ENCODE measurements around the gene RSRC2. TPM values are rescaled to one million over a fixed set of nuclear protein-coding genes. Genes with fewer than 3 reads are reported as not detected.
A peak's percentile ranks its signal among the peaks of the same experiment; 100 is the strongest.

Gene RSRC2
- total and polyA plus RNA-seq, 9 of the 15 experiments (the other 6 are each of a cell fraction or from before 2014, with no cell fraction given), result 52.6 to 123 (median 80.3) TPM

- TF ChIP-seq, protein P1, sequence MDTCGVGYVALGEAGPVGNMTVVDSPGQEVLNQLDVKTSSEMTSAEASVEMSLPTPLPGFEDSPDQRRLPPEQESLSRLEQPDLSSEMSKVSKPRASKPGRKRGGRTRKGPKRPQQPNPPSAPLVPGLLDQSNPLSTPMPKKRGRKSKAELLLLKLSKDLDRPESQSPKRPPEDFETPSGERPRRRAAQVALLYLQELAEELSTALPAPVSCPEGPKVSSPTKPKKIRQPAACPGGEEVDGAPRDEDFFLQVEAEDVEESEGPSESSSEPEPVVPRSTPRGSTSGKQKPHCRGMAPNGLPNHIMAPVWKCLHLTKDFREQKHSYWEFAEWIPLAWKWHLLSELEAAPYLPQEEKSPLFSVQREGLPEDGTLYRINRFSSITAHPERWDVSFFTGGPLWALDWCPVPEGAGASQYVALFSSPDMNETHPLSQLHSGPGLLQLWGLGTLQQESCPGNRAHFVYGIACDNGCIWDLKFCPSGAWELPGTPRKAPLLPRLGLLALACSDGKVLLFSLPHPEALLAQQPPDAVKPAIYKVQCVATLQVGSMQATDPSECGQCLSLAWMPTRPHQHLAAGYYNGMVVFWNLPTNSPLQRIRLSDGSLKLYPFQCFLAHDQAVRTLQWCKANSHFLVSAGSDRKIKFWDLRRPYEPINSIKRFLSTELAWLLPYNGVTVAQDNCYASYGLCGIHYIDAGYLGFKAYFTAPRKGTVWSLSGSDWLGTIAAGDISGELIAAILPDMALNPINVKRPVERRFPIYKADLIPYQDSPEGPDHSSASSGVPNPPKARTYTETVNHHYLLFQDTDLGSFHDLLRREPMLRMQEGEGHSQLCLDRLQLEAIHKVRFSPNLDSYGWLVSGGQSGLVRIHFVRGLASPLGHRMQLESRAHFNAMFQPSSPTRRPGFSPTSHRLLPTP (IDR thresholded peaks at IDR 0.05; ENCODE audit: borderline replicate concordance, extremely low read depth, insufficient read length), result no peak
- TF ChIP-seq PATZ1 (CRISPR knock-in tag; IDR thresholded peaks at IDR 0.05; ENCODE audit: borderline replicate concordance) (no peak), NFYB (IDR thresholded peaks at IDR 0.05; ENCODE audit: extremely low read depth, insufficient read length) (no peak), FOXM1 (IDR thresholded peaks at IDR 0.05; ENCODE audit: low read depth) (no peak), FOXM1 (CRISPR knock-in tag; IDR thresholded peaks at IDR 0.05; ENCODE audit: low read depth) (0 out of 2 replicates have a peak, but pooled peaks have one; percentile 58), PTRF (tag; IDR thresholded peaks at IDR 0.05) (no peak), JUNB (CRISPR knock-in tag; conservative IDR thresholded peaks at IDR 0.05) (no peak), KAT2B (IDR thresholded peaks at IDR 0.05; ENCODE audit: low read depth, low read length) (no peak), CREBBP (IDR thresholded peaks at IDR 0.05; ENCODE audit: low read depth, low read length) (no peak), ARID4B (CRISPR knock-in tag; IDR thresholded peaks at IDR 0.05) (peak; percentile 89), NCOA4 (IDR thresholded peaks at IDR 0.05; ENCODE audit: partially characterized antibody) (no peak), BRF1 (IDR thresholded peaks at IDR 0.05; ENCODE audit: borderline replicate concordance, extremely low read depth, insufficient read length) (no peak), ZFX (CRISPR knock-in tag; IDR thresholded peaks at IDR 0.05) (no peak), TAF1 (IDR thresholded peaks at IDR 0.05; ENCODE audit: control insufficient read depth, extremely low read depth, insufficient read depth, low read length, severe bottlenecking) (peak; percentile 29), DPF2 (IDR thresholded peaks at IDR 0.05) (no peak), TAF7 (tag; IDR thresholded peaks at IDR 0.05) (no peak)
- TF ChIP-seq, protein P2, sequence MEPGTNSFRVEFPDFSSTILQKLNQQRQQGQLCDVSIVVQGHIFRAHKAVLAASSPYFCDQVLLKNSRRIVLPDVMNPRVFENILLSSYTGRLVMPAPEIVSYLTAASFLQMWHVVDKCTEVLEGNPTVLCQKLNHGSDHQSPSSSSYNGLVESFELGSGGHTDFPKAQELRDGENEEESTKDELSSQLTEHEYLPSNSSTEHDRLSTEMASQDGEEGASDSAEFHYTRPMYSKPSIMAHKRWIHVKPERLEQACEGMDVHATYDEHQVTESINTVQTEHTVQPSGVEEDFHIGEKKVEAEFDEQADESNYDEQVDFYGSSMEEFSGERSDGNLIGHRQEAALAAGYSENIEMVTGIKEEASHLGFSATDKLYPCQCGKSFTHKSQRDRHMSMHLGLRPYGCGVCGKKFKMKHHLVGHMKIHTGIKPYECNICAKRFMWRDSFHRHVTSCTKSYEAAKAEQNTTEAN (CRISPR knock-in tag; IDR thresholded peaks at IDR 0.05), result no peak
Measured at GRCh38 chr12:122499991-122500684, 26.6 kb downstream of the RSRC2 start (continued).

Measured in K562 (cell line).